Liver (tissue), 9 donors: Measurements from ENCODE around the gene FUS. TPM values are rescaled to one million over a fixed set of nuclear protein-coding genes. Genes with fewer than 3 reads are reported as not detected.

Experiments used
- DNase-seq: peaks from one replicate; pipeline ENCODE4 v3.0.0-alpha.2; 2017; ENCODE audit warnings: low spot score
- H3K27ac ChIP-seq, 2 donors: one replicate each; pipeline ENCODE4 v1.7.0; 2013; ENCODE audit warnings: inconsistent platforms in 2 of 2, low read length in 2 of 2, control low read depth in 1 of 2, low read depth in 1 of 2, mild to moderate bottlenecking in 1 of 2
- H3K27me3 ChIP-seq, 4 donors: one replicate each; pipeline versions ENCODE4 v1.6.1 to v1.7.0; 2013; ENCODE audit warnings: low read length in 3 of 4, inconsistent platforms in 1 of 4, mild to moderate bottlenecking in 1 of 4, moderate library complexity in 1 of 4; ENCODE audit not compliant: control insufficient read depth in 4 of 4, insufficient read depth in 4 of 4
- H3K36me3 ChIP-seq, 4 donors: one replicate each; pipeline versions ENCODE4 v1.6.1 to v1.7.0; 2013; ENCODE audit warnings: low read length in 3 of 4, mild to moderate bottlenecking in 3 of 4, low read depth in 1 of 4, moderate library complexity in 1 of 4; ENCODE audit not compliant: control insufficient read depth in 4 of 4, insufficient read depth in 3 of 4
- H3K4me1 ChIP-seq, 4 donors: one replicate each; pipeline versions ENCODE4 v1.6.1 to v1.7.0; 2013; ENCODE audit warnings: low read length in 3 of 4, mild to moderate bottlenecking in 3 of 4, moderate library complexity in 1 of 4; ENCODE audit not compliant: control insufficient read depth in 4 of 4, insufficient read depth in 4 of 4
- H3K4me3 ChIP-seq, 3 donors: one replicate each; pipeline versions ENCODE4 v1.6.1 to v1.7.0; 2013; ENCODE audit warnings: low read length in 3 of 3, control low read depth in 1 of 3, low read depth in 1 of 3, mild to moderate bottlenecking in 1 of 3
- H3K9ac ChIP-seq, 2 donors: one replicate each; pipeline ENCODE4 v1.7.0; 2013; ENCODE audit warnings: low read length in 2 of 2, mild to moderate bottlenecking in 2 of 2, moderate library complexity in 2 of 2, control low read depth in 1 of 2, low read depth in 1 of 2
- H3K9me3 ChIP-seq, 4 donors: one replicate each; pipeline versions ENCODE4 v1.6.1 to v1.7.0; 2013; ENCODE audit warnings: low read length in 3 of 4; ENCODE audit not compliant: control insufficient read depth in 4 of 4
- EGR1 ChIP-seq, 2 donors: IDR thresholded peaks; 2 replicates each; pipeline ENCODE4 v1.6.1; 2016 to 2018; ENCODE audit warnings: antibody characterized with exemption in 2 of 2, low read depth in 2 of 2
- FOXA1 ChIP-seq: IDR thresholded peaks from 2 replicates; pipeline ENCODE4 v1.6.1; 2016; ENCODE audit warnings: antibody characterized with exemption
- FOXA2 ChIP-seq: IDR thresholded peaks from 2 replicates; pipeline ENCODE4 v1.6.1; 2016; ENCODE audit warnings: antibody characterized with exemption
- GABPA ChIP-seq, 2 donors: IDR thresholded peaks in 1 of 2; conservative IDR thresholded peaks in 1 of 2; 2 replicates each; pipeline ENCODE4 v1.6.1; 2016; ENCODE audit warnings: antibody characterized with exemption in 2 of 2, mild to moderate bottlenecking in 1 of 2, moderate library complexity in 1 of 2
- HNF4G ChIP-seq: IDR thresholded peaks from 2 replicates; pipeline ENCODE4 v1.6.1; 2016; ENCODE audit warnings: antibody characterized with exemption
- JUND ChIP-seq, 2 donors: IDR thresholded peaks; 2 replicates each; pipeline ENCODE4 v1.6.1; 2016; ENCODE audit warnings: antibody characterized with exemption in 2 of 2
- RAD21 ChIP-seq, 2 donors: IDR thresholded peaks; 2 replicates each; pipeline ENCODE4 v1.6.1; 2016; ENCODE audit warnings: antibody characterized with exemption in 2 of 2, mild to moderate bottlenecking in 2 of 2
- SP1 ChIP-seq: IDR thresholded peaks from 2 replicates; pipeline ENCODE4 v1.6.1; 2018; ENCODE audit warnings: antibody characterized with exemption, mild to moderate bottlenecking
- TAF1 ChIP-seq: conservative IDR thresholded peaks from 2 replicates; pipeline ENCODE4 v1.6.1; 2016; ENCODE audit warnings: antibody characterized with exemption, mild to moderate bottlenecking
- YY1 ChIP-seq: IDR thresholded peaks from 2 replicates; pipeline ENCODE4 v1.6.1; 2016; ENCODE audit warnings: antibody characterized with exemption, mild to moderate bottlenecking
- WGBS: extraction: QIAGEN DNeasy Blood & Tissue Kit; methylation state at CpG from one replicate; pipeline ENCODE4 v1.1.7; 2013; 5-methylcytosine and 5-hydroxymethylcytosine counted together
- polyA plus RNA-seq, 2 donors: library from polyadenylated mRNA; stranded (reverse) in 1 of 2; unstranded in 1 of 2; fragments of 200-250 nt in 1 of 2; fragments of >200 nt in 1 of 2; fragmentation: Nextera tagmentation in 1 of 2; extraction: Ambion mirVana in 1 of 2; gene quantifications; one replicate each; pipeline versions ENCODE4 v1.2.1 to v1.2.3, GENCODE V29; 2013 to 2015
- total RNA-seq, 2 donors: library from RNA; depleted of rRNA; stranded (reverse); fragments of >200 nt; gene quantifications; one replicate each; pipeline ENCODE4 v1.2.3, GENCODE V29; 2014
- TF ChIP-seq, protein P1 (sequence below): fragments of 150-350 bp; IDR thresholded peaks from 2 replicates; pipeline ENCODE4 v1.5.1; 2017; ENCODE audit warnings: improper control_type of control experiment, low read depth, low read length; ENCODE audit not compliant: missing input control
- TF ChIP-seq, protein P2 (sequence below): IDR thresholded peaks from 2 replicates; pipeline ENCODE4 v1.6.1; 2016; ENCODE audit warnings: antibody characterized with exemption
- TF ChIP-seq, protein P3 (sequence below): IDR thresholded peaks from 2 replicates; pipeline ENCODE4 v1.6.1; 2016; ENCODE audit warnings: antibody characterized with exemption
- TF ChIP-seq, protein P4 (sequence below): IDR thresholded peaks from 2 replicates; pipeline ENCODE4 v1.6.1; 2016; ENCODE audit warnings: antibody characterized with exemption
- donor health status: healthy.
- donor health status: healthy.
- donor health status: healthy.
- donor health status: healthy.
- donor health status: healthy.

Gene FUS
- total and polyA plus RNA-seq, 4 donors = 7.5 to 51.5 (median 39.3) TPM

DNA sequence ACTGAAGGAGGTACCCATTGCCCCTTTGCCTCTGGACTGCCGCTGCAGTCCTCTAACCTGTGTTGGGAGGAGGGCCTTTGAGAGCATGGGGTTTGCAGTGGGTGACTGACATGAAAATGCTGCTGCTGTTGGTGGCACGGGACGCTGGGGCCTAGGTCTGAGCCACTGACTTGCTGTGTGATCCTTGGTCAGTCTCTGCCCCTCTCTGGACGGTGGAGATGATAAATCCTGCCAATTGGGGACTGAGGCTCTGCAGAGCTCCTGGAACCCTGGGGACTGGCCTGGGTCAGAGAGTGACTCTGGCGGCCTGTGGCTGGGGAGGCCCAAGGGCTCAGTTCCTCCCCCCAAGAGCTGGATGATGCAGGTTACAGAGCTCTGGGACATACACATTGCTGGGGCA, 43.1 kb downstream of the FUS start (continued):
- TF ChIP-seq, protein P1, sequence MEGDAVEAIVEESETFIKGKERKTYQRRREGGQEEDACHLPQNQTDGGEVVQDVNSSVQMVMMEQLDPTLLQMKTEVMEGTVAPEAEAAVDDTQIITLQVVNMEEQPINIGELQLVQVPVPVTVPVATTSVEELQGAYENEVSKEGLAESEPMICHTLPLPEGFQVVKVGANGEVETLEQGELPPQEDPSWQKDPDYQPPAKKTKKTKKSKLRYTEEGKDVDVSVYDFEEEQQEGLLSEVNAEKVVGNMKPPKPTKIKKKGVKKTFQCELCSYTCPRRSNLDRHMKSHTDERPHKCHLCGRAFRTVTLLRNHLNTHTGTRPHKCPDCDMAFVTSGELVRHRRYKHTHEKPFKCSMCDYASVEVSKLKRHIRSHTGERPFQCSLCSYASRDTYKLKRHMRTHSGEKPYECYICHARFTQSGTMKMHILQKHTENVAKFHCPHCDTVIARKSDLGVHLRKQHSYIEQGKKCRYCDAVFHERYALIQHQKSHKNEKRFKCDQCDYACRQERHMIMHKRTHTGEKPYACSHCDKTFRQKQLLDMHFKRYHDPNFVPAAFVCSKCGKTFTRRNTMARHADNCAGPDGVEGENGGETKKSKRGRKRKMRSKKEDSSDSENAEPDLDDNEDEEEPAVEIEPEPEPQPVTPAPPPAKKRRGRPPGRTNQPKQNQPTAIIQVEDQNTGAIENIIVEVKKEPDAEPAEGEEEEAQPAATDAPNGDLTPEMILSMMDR = no peak
- no peak for TF ChIP-seq SP1
- TF ChIP-seq HNF4G = no peak
- TF ChIP-seq FOXA2 = no peak

DNA sequence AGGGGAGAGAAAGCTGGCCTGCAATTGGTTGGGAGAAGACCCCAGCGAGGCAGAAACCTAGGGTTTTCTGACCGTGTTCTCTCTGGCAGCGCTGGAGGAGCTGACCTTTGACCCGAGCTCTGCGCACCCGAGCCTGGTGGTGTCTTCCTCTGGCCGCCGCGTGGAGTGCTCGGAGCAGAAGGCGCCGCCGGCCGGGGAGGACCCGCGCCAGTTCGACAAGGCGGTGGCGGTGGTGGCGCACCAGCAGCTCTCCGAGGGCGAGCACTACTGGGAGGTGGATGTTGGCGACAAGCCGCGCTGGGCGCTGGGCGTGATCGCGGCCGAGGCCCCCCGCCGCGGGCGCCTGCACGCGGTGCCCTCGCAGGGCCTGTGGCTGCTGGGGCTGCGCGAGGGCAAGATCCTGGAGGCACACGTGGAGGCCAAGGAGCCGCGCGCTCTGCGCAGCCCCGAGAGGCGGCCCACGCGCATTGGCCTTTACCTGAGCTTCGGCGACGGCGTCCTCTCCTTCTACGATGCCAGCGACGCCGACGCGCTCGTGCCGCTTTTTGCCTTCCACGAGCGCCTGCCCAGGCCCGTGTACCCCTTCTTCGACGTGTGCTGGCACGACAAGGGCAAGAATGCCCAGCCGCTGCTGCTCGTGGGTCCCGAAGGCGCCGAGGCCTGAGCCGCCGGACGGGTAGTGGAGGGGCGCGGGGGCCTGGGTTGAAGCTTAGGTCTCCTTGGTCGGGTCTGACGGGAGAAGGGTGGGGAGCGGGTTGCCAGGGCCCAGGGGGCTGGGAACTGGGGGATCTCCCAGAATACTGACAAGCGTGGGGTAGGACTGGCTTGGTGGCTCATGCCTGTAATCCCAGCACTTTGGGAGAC, 44.4 kb downstream of the FUS start:
- TF ChIP-seq, protein P1 = no peak
- TF ChIP-seq GABPA (IDR thresholded peaks at IDR 0.05 in 1 of 2, conservative IDR thresholded peaks at IDR 0.05 in 1 of 2) (no peak), SP1 (no peak), RAD21 (IDR thresholded peaks at IDR 0.05) (no peak), EGR1 (IDR thresholded peaks at IDR 0.05; ENCODE audit: low read depth in 2 of 2) (no peak), FOXA2 (no peak), TAF1 (no peak), FOXA1 (no peak), HNF4G (no peak), JUND (IDR thresholded peaks at IDR 0.05) (no peak), YY1 (no peak)
- TF ChIP-seq, protein P2, sequence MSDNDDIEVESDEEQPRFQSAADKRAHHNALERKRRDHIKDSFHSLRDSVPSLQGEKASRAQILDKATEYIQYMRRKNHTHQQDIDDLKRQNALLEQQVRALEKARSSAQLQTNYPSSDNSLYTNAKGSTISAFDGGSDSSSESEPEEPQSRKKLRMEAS = no peak
- TF ChIP-seq, protein P3, sequence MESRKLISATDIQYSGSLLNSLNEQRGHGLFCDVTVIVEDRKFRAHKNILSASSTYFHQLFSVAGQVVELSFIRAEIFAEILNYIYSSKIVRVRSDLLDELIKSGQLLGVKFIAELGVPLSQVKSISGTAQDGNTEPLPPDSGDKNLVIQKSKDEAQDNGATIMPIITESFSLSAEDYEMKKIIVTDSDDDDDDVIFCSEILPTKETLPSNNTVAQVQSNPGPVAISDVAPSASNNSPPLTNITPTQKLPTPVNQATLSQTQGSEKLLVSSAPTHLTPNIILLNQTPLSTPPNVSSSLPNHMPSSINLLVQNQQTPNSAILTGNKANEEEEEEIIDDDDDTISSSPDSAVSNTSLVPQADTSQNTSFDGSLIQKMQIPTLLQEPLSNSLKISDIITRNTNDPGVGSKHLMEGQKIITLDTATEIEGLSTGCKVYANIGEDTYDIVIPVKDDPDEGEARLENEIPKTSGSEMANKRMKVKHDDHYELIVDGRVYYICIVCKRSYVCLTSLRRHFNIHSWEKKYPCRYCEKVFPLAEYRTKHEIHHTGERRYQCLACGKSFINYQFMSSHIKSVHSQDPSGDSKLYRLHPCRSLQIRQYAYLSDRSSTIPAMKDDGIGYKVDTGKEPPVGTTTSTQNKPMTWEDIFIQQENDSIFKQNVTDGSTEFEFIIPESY = no peak
- TF ChIP-seq, protein P4, sequence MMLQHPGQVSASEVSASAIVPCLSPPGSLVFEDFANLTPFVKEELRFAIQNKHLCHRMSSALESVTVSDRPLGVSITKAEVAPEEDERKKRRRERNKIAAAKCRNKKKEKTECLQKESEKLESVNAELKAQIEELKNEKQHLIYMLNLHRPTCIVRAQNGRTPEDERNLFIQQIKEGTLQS = no peak
- H3K9me3 ChIP-seq = peaks cover 0 to 1% (median 0%) of the 10 kb centered on the region in 4 donors
- no peaks in the 10 kb centered on the region for H3K27me3 ChIP-seq
- WGBS = 68% methylated on average over 80 of the region's 80 CpGs
- H3K36me3 ChIP-seq = no peaks in the 10 kb centered on the region
- H3K27ac ChIP-seq = no peak overlapping the region
- peaks cover 0 to 2% (median 0%) of the 10 kb centered on the region in 4 donors for H3K4me1 ChIP-seq
- H3K4me3 ChIP-seq = no peak overlapping the region
- no peak overlapping the region for H3K9ac ChIP-seq
- no peak for DNase-seq
